ENCODE measurements around the gene SLK.

Gene SLK

DNA sequence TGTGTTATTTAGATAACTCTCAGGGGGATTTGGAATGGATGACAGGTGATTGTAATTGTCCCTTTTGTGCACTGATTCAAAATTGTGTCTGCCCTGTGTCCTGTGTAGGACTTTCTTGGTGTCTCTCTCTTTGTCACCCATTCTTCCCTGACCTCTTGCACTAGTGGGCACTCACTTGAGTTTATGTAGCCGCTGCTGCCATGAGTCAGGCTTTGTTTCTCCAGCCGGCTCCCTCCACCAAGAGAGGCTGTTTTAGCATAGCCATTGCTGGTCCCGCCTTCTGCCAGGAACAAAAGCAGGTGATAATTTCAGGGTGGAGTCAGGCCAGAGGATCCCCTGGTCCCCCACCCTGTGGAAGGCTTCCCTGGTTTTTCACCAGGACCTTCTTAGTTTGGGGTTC lies 110.3 kb downstream of the SLK start:
- H3K36me3 Mint-ChIP-seq (ENCODE audit: low read depth) = no peaks in the 10 kb centered on the region
- H3K27me3 Mint-ChIP-seq (ENCODE audit: low read depth) = no peaks in the 10 kb centered on the region
- H3K27ac Mint-ChIP-seq = no peak overlapping the region
- no peak for DNase-seq (ENCODE audit: low spot score)
- no peaks in the 10 kb centered on the region for H3K9me3 Mint-ChIP-seq
- H3K4me1 Mint-ChIP-seq (ENCODE audit: low read depth) = peaks cover 5% of the 10 kb centered on the region
- no peak overlapping the region for H3K4me3 Mint-ChIP-seq

DNA sequence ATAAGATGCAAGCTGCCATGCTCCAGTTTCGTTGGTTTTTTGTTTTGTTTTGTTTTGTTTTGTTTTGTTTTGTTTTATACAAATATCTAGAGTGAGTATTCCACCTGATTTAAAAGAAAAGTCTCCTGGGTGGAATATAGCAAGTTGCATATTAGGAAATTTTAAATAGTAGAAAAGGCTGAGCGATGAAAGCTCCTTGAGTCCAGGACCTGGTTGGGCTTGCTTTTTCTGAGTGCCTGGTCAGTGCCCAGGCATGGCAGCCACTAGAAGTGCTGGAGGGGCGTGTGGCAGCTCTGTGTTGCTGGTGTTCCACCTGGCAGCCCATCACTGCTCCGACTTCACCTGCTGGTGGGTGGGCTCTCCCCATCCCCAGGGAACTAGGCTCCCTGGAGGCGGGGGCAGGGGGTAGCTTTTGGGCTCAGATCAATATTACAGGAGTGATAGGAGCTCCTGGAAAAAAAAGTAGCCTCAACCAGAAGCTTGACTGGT lies 110.8 kb downstream of the SLK start:
- no peak overlapping the region for H3K27ac Mint-ChIP-seq
- peaks cover 5% of the 10 kb centered on the region for H3K4me1 Mint-ChIP-seq (ENCODE audit: low read depth)
- no peak for DNase-seq (ENCODE audit: low spot score)
- no peaks in the 10 kb centered on the region for H3K27me3 Mint-ChIP-seq (ENCODE audit: low read depth)
- no peaks in the 10 kb centered on the region for H3K36me3 Mint-ChIP-seq (ENCODE audit: low read depth)
- H3K4me3 Mint-ChIP-seq = no peak overlapping the region
- H3K9me3 Mint-ChIP-seq = no peaks in the 10 kb centered on the region
